Fibroblast of villous mesenchyme (primary cell): ENCODE results near the gene EPB41L4B. TPM values are rescaled to one million over a fixed set of nuclear protein-coding genes. Genes with fewer than 3 reads are reported as not detected.
A peak's percentile ranks its signal among the peaks of the same experiment; 100 is the strongest.
"Not testable (repeated sequence)": the region's sequence is repeated elsewhere in the genome, so short reads cannot be mapped to it uniquely, and the experiment has no call there.

Experiments
- DNase-seq: peaks from one replicate; pipeline ENCODE4 v3.0.0-alpha.2; 2010; ENCODE audit warnings: low read depth
- H3K4me3 ChIP-seq: 2 replicates; pipeline ENCODE4 v1.5.1; 2011; ENCODE audit warnings: low read depth, mild to moderate bottlenecking, low read length
- total RNA-seq: library from RNA; depleted of rRNA; stranded (reverse); fragments of >200 nt; gene quantifications from 2 replicates; pipeline ENCODE4 v1.2.3, GENCODE V29; 2012
- TF ChIP-seq, protein P1 (sequence below): IDR thresholded peaks from 2 replicates; pipeline ENCODE4 v1.5.1; 2012; ENCODE audit warnings: low read depth, mild to moderate bottlenecking, low read length; ENCODE audit not compliant: insufficient read depth

The EPB41L4B gene
- under 0.01 and 0.32 TPM in 2 replicates for total RNA-seq

DNA sequence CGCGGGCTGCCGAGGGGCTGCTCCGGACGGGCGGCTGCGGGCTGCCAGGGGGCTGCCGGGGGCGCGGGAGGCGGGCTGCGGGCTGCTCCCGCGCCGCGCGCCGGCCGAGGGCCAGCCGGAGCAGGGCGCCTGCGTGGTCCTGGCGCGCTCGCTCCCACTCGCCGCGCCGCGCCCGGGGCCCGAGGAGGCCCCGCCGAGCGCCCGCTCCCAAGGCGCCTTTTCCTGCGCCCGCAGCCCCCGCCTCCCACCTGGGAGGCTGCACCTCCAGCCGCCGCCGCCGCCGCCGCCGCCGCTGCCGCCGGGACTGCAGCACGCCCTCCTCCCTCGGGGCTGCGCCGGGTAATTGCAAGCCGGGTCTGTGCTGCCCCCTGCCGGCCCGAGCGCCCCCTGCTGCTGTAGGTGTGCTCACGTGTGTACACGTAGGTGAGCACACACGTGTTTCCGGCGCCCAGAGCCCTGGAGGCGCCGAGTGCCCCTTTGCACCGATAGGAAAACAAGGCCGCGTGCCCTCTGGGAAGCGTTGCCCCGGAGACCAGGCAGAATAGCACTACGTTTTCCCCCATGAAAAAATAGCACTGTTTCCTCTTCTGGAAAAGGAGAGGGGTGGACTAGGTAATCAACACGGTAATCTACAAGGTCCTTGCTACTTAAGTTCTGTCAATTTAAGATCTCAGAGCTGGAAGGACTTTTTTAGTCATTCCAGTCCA is at the start of gene EPB41L4B:
Gene EPB41L4B, minus strand, starts transcription at position 318 of the 707 bp plus-strand sequence. CDS start 613 bp downstream, outside the sequence.
- peak within 1 kb of the TSS; percentile 40 for H3K4me3 ChIP-seq

GRCh38 chr9:109369285-109369684 is 48.4 kb upstream of the EPB41L4B start:
- H3K4me3 ChIP-seq: no peak overlapping the region
- TF ChIP-seq, protein P1, sequence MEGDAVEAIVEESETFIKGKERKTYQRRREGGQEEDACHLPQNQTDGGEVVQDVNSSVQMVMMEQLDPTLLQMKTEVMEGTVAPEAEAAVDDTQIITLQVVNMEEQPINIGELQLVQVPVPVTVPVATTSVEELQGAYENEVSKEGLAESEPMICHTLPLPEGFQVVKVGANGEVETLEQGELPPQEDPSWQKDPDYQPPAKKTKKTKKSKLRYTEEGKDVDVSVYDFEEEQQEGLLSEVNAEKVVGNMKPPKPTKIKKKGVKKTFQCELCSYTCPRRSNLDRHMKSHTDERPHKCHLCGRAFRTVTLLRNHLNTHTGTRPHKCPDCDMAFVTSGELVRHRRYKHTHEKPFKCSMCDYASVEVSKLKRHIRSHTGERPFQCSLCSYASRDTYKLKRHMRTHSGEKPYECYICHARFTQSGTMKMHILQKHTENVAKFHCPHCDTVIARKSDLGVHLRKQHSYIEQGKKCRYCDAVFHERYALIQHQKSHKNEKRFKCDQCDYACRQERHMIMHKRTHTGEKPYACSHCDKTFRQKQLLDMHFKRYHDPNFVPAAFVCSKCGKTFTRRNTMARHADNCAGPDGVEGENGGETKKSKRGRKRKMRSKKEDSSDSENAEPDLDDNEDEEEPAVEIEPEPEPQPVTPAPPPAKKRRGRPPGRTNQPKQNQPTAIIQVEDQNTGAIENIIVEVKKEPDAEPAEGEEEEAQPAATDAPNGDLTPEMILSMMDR: no peak
- DNase-seq: no peak

More for the DNA sequence above, at the start of gene EPB41L4B:
- TF ChIP-seq, protein P1: peak; percentile 90
- DNase-seq: peak; percentile 79

DNA sequence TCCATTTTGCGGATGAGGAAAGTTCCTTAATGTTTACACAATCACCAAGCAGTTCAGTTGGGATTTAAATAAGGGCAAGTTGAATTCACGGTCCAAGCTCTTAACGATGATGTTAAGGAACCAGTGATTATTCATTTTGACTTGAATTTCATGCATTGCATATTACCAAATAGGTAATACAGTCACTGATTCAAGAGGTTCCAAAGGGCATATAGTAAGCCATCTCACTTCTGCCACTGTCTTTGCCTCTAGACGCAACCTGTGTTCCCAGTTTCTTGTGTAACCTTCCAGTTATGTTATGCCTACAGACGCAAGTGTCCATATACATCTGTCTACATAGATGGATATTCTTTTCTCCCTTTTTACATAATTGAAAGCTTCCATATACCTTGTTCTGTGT is 39.9 kb upstream of the EPB41L4B start:
- DNase-seq: no peak
- TF ChIP-seq, protein P1: no peak
- H3K4me3 ChIP-seq: no peak overlapping the region

DNA sequence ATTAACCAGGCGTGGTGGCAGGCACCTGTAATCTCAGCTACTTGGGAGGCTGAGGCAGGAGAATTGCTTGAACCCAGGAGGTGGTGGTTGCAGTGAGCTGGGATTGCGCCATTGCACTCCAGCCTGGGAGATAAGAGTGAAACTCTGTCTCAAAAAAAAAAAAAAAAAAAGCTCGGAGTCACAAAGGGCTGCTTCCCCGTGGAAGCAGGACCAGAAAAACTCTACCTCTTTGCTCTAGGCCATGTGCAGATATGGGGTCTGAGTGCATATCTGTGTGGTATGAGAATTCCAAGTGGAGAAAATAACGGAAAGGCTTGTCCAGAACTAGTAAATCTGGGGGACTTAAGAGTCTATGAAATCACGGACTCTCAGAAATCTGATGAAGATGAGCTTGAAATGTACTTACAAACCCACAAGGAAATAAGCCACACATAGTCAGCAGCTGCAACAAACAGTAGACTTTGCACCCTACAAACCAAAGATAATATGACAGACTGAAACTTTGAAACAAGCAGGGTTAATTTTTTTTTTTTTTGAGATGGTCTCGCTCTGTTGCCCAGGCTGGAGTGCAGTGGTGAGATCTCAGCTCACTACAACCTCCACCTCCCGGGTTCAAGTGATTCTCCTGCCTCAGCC is 38.2 kb upstream of the EPB41L4B start:
- DNase-seq, H3K4me3 ChIP-seq: not testable (repeated sequence)

GRCh38 chr9:109355564-109356297 is 34.9 kb upstream of the EPB41L4B start:
- DNase-seq: no peak
- TF ChIP-seq, protein P1: no peak
- no peak overlapping the region for H3K4me3 ChIP-seq

DNA sequence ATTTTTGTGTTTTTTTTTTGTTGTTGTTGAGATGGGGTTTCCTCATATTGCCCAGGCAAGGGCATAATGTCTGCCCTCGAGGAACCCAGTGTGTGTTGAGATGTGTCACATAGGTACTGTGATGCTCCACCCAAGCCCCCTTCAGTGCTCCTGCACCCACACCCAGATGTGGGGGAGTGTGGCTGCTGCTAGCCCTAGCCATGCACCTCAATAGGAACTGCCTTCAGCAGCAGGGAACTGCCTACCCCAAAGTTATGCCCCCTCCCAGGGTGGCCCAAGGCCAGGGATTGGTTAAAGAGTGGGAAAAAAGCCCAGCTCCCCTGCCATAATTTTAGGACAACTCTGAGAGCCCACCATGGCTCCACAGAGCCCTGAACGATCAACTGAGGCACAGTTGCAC is 33.3 kb upstream of the EPB41L4B start:
- H3K4me3 ChIP-seq: no peak overlapping the region
- no peak for DNase-seq
- TF ChIP-seq, protein P1: no peak

- H3K4me3 ChIP-seq: no peak overlapping the region
- TF ChIP-seq, protein P1: no peak
- no peak for DNase-seq
These were observed 30.2 kb upstream of the EPB41L4B start for GRCh38 chr9:109351032-109351431.
